ENCODE data around the gene CELF5.
"Not testable (repeated sequence)": the region's sequence is repeated elsewhere in the genome, so short reads cannot be mapped to it uniquely, and the experiment has no call there.

Gene CELF5

GRCh38 chr19:3322199-3322978 lies 97.9 kb downstream of the CELF5 start:
- Mint-ChIP-seq H3K9me3 (no peaks in the 10 kb centered on the region), H3K4me1 (ENCODE audit: low read depth) (peaks cover 2% of the 10 kb centered on the region), H3K4me3 (no peak overlapping the region), H3K27ac (no peak overlapping the region), H3K36me3 (ENCODE audit: low read depth) (no peaks in the 10 kb centered on the region), H3K27me3 (ENCODE audit: low read depth) (peaks cover 4% of the 10 kb centered on the region)
- DNase-seq (ENCODE audit: low spot score): no peak

GRCh38 chr19:3323026-3323425 lies 98.6 kb downstream of the CELF5 start:
- Mint-ChIP-seq H3K4me3 (no peak overlapping the region), H3K4me1 (ENCODE audit: low read depth) (peaks cover 2% of the 10 kb centered on the region), H3K9me3 (no peaks in the 10 kb centered on the region), H3K36me3 (ENCODE audit: low read depth) (no peaks in the 10 kb centered on the region), H3K27me3 (ENCODE audit: low read depth) (peaks cover 4% of the 10 kb centered on the region), H3K27ac (no peak overlapping the region)
- no peak for DNase-seq (ENCODE audit: low spot score)

DNA sequence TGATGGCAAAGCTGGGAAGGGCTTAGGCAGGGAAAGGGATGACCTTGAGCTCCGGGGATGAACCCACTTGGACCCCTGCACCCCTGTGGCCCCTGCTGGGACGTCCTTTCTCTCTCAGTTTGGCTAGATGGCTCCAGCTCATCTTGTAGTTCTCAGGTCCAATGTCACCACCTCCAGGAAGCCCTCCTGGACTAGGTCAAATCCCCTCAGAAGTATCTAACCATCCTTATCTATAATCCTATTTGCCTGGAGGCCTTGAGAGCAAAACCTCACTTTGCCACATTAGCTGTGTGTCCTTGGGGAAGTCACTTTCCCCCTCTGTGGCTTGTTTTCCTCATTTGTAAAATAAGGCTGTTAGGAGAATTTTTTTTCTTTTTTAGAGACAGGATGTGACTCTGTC lies 99.2 kb downstream of the CELF5 start:
- peaks cover 4% of the 10 kb centered on the region for H3K27me3 Mint-ChIP-seq (ENCODE audit: low read depth)
- no peak overlapping the region for H3K4me3 Mint-ChIP-seq
- no peaks in the 10 kb centered on the region for H3K9me3 Mint-ChIP-seq
- H3K27ac Mint-ChIP-seq: no peak overlapping the region
- H3K36me3 Mint-ChIP-seq (ENCODE audit: low read depth): no peaks in the 10 kb centered on the region
- peaks cover 2% of the 10 kb centered on the region for H3K4me1 Mint-ChIP-seq (ENCODE audit: low read depth)
- no peak for DNase-seq (ENCODE audit: low spot score)

- peak; percentile 53 for DNase-seq (ENCODE audit: low spot score)
- Mint-ChIP-seq H3K4me3 (no peak overlapping the region), H3K36me3 (ENCODE audit: low read depth) (no peaks in the 10 kb centered on the region)
These were observed 100.0 kb downstream of the CELF5 start for GRCh38 chr19:3324405-3324856.

GRCh38 chr19:3325451-3325850 lies 101.0 kb downstream of the CELF5 start:
- Mint-ChIP-seq H3K4me1 (ENCODE audit: low read depth) (peaks cover 2% of the 10 kb centered on the region), H3K4me3 (no peak overlapping the region), H3K27ac (no peak overlapping the region), H3K27me3 (ENCODE audit: low read depth) (peaks cover 2% of the 10 kb centered on the region), H3K9me3 (no peaks in the 10 kb centered on the region), H3K36me3 (ENCODE audit: low read depth) (no peaks in the 10 kb centered on the region)
- no peak for DNase-seq (ENCODE audit: low spot score)

More at GRCh38 chr19:3324405-3324856, 100.0 kb downstream of the CELF5 start:
- Mint-ChIP-seq H3K4me1 (ENCODE audit: low read depth) (peaks cover 2% of the 10 kb centered on the region), H3K27ac (no peak overlapping the region), H3K9me3 (no peaks in the 10 kb centered on the region), H3K27me3 (ENCODE audit: low read depth) (peaks cover 4% of the 10 kb centered on the region)

- no peak for DNase-seq (ENCODE audit: low spot score)
- Mint-ChIP-seq H3K4me3 (no peak overlapping the region), H3K4me1 (ENCODE audit: low read depth) (peaks cover 2% of the 10 kb centered on the region)
These were observed 104.3 kb downstream of the CELF5 start for GRCh38 chr19:3328743-3329142.

GRCh38 chr19:3330047-3330446 lies 105.6 kb downstream of the CELF5 start:
- peaks cover 2% of the 10 kb centered on the region for H3K4me1 Mint-ChIP-seq (ENCODE audit: low read depth)
- no peak overlapping the region for H3K27ac Mint-ChIP-seq
- no peaks in the 10 kb centered on the region for H3K9me3 Mint-ChIP-seq
- no peak for DNase-seq (ENCODE audit: low spot score)
- no peak overlapping the region for H3K4me3 Mint-ChIP-seq
- H3K36me3 Mint-ChIP-seq (ENCODE audit: low read depth): no peaks in the 10 kb centered on the region
- peaks cover 2% of the 10 kb centered on the region for H3K27me3 Mint-ChIP-seq (ENCODE audit: low read depth)

More at GRCh38 chr19:3328743-3329142, 104.3 kb downstream of the CELF5 start:
- Mint-ChIP-seq H3K9me3 (no peaks in the 10 kb centered on the region), H3K27ac (no peak overlapping the region), H3K27me3 (ENCODE audit: low read depth) (peaks cover 2% of the 10 kb centered on the region), H3K36me3 (ENCODE audit: low read depth) (no peaks in the 10 kb centered on the region)

- H3K27ac Mint-ChIP-seq; H3K9me3 Mint-ChIP-seq; H3K4me1 Mint-ChIP-seq (ENCODE audit: low read depth); H3K27me3 Mint-ChIP-seq (ENCODE audit: low read depth); DNase-seq (ENCODE audit: low spot score); H3K36me3 Mint-ChIP-seq (ENCODE audit: low read depth); H3K4me3 Mint-ChIP-seq: not testable (repeated sequence)
These were observed 107.8 kb downstream of the CELF5 start for GRCh38 chr19:3332232-3332631.

DNA sequence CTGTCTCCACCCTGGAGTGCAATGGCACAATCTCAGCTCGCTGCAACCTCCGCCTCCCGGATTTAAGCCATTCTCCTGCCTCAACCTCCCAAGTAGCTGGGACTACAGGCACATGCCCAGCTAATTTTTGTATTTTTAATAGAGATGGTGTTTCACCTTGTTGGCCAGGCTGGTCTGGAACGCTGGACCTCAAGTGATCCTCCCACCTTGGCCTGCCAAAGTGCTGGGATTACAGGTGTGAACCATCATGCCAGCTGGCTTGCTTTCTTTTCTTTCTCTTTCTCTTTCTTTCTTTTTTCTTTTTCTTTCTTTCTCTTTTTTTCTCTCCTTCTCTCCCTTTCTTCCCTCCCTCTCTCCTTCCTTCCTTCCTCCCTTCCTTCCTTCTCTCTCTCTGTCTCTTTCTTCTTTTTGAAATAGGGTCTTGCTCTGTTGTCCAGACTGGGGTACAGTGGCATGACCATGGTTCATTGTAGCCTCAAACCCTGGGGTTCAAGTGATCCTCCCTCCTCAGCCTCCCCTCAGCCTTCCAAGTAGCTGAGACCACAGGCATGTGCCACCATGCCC lies 108.6 kb downstream of the CELF5 start:
- no peak for DNase-seq (ENCODE audit: low spot score)
- Mint-ChIP-seq H3K4me3 (no peak overlapping the region), H3K4me1 (ENCODE audit: low read depth) (no peaks in the 10 kb centered on the region), H3K36me3 (ENCODE audit: low read depth) (no peaks in the 10 kb centered on the region), H3K9me3 (no peaks in the 10 kb centered on the region), H3K27ac (no peak overlapping the region), H3K27me3 (ENCODE audit: low read depth) (no peaks in the 10 kb centered on the region)

- H3K27me3 Mint-ChIP-seq (ENCODE audit: low read depth): no peaks in the 10 kb centered on the region
These were observed 109.2 kb downstream of the CELF5 start for GRCh38 chr19:3333662-3334061.

DNA sequence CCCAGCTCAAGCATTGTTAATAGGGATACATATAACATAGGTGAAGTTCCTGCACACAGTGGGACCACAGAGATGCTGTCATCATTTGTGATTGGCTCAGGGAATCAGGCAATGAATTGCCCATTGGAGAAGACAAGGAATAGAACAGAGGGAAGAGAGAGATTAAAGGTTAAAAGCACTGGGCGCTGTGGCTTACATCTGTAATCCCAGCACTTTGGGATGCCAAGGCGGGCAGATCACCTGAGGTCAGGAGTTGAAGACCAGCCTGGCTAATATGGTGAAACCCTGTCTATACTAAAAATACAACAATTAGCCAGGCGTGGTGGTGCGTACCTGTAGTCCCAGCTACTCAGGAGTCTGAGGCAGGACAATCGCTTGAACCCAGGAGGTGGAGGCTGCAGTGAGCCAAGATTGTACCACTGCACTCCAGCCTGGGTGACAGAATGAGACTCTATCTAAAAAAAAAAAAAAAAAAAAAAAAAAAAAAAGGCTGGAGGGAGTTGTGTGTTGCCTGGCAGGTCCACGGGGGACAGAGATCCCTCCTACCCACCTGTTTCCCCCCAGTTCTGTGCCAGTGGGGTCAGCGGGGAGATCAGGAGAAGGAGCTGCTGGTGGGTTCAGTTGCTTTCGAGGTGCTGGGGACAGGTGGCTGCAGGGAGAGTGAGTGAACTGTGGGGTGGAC lies 110.4 kb downstream of the CELF5 start:
- not testable (repeated sequence) for H3K27me3 Mint-ChIP-seq (ENCODE audit: low read depth); H3K4me3 Mint-ChIP-seq; H3K36me3 Mint-ChIP-seq (ENCODE audit: low read depth); H3K4me1 Mint-ChIP-seq (ENCODE audit: low read depth); DNase-seq (ENCODE audit: low spot score); H3K27ac Mint-ChIP-seq; H3K9me3 Mint-ChIP-seq

More at GRCh38 chr19:3333662-3334061, 109.2 kb downstream of the CELF5 start:
- no peaks in the 10 kb centered on the region for H3K9me3 Mint-ChIP-seq
- DNase-seq (ENCODE audit: low spot score): no peak
- H3K4me1 Mint-ChIP-seq (ENCODE audit: low read depth): peaks cover 3% of the 10 kb centered on the region
- no peaks in the 10 kb centered on the region for H3K36me3 Mint-ChIP-seq (ENCODE audit: low read depth)
- H3K27ac Mint-ChIP-seq: no peak overlapping the region
- no peak overlapping the region for H3K4me3 Mint-ChIP-seq

- H3K4me1 Mint-ChIP-seq (ENCODE audit: low read depth): peaks cover 5% of the 10 kb centered on the region
- DNase-seq (ENCODE audit: low spot score): no peak
- H3K36me3 Mint-ChIP-seq (ENCODE audit: low read depth): no peaks in the 10 kb centered on the region
- H3K27me3 Mint-ChIP-seq (ENCODE audit: low read depth): no peaks in the 10 kb centered on the region
- H3K4me3 Mint-ChIP-seq: no peak overlapping the region
- no peak overlapping the region for H3K27ac Mint-ChIP-seq
- no peaks in the 10 kb centered on the region for H3K9me3 Mint-ChIP-seq
These were observed 111.2 kb downstream of the CELF5 start for GRCh38 chr19:3335431-3336350.

DNA sequence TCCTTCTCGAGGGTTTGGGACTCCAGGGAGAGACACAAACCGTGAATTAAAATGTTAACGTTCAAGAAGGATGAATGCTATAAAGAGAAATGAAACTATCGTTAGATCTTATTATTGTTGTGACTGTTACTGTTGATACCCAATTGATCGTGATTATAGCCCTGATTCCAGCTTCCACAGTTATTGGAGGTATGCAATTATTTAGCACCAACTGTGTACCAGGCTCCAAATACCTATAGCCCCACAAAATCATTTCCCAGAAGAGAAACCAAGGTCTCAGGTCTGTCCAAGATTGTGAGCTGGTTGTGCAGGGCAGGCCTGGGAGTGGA lies 111.9 kb downstream of the CELF5 start:
- H3K27me3 Mint-ChIP-seq (ENCODE audit: low read depth): no peaks in the 10 kb centered on the region
- H3K4me1 Mint-ChIP-seq (ENCODE audit: low read depth): peaks cover 5% of the 10 kb centered on the region
- no peak overlapping the region for H3K27ac Mint-ChIP-seq
- no peaks in the 10 kb centered on the region for H3K9me3 Mint-ChIP-seq
- no peak overlapping the region for H3K4me3 Mint-ChIP-seq
- no peak for DNase-seq (ENCODE audit: low spot score)
- no peaks in the 10 kb centered on the region for H3K36me3 Mint-ChIP-seq (ENCODE audit: low read depth)

Measured in T-helper 2 cell treated with Interferon-gamma antibody and Interleukin-4, amounts not matched to agents 5 μg/mL and 100 μg/mL, for 36 hours (primary cell).